ENCODE data around the gene CEACAM21. TPM values are rescaled to one million over a fixed set of nuclear protein-coding genes. Genes with fewer than 3 reads are reported as not detected.

The CEACAM21 gene
- total RNA-seq, 1 donor from 2014 or later = 12.0 TPM

GRCh38 chr19:41626877-41627276, 50.9 kb downstream of the CEACAM21 start, which contains the start of gene CEACAM4:
Gene CEACAM4 (minus strand): TSS chr19:41627074. CDS start chr19:41626963, 111 bp downstream.
- ChIA-PET POLR2A (no interaction called here), CTCF (no interaction called here)
- H3K27ac Mint-ChIP-seq = no peak within 1 kb of the TSS
- H3K4me3 Mint-ChIP-seq = no peak within 1 kb of the TSS
- H3K36me3 Mint-ChIP-seq (ENCODE audit: low read depth) = no peaks in the 10 kb centered on the region
- DNase-seq (no peak), ATAC-seq (ENCODE audit: low read depth) (no peak)
- TF ChIP-seq, protein P1, sequence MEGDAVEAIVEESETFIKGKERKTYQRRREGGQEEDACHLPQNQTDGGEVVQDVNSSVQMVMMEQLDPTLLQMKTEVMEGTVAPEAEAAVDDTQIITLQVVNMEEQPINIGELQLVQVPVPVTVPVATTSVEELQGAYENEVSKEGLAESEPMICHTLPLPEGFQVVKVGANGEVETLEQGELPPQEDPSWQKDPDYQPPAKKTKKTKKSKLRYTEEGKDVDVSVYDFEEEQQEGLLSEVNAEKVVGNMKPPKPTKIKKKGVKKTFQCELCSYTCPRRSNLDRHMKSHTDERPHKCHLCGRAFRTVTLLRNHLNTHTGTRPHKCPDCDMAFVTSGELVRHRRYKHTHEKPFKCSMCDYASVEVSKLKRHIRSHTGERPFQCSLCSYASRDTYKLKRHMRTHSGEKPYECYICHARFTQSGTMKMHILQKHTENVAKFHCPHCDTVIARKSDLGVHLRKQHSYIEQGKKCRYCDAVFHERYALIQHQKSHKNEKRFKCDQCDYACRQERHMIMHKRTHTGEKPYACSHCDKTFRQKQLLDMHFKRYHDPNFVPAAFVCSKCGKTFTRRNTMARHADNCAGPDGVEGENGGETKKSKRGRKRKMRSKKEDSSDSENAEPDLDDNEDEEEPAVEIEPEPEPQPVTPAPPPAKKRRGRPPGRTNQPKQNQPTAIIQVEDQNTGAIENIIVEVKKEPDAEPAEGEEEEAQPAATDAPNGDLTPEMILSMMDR (IDR thresholded peaks at IDR 0.05) = no peak
- peaks cover 10% of the 10 kb centered on the region for H3K27me3 Mint-ChIP-seq
- peaks cover 7% of the 10 kb centered on the region for H3K9me3 Mint-ChIP-seq
- no peaks in the 10 kb centered on the region for H3K4me1 Mint-ChIP-seq
- intact Hi-C loops (cut with micrococcal nuclease) = no loop called here

- TF ChIP-seq, protein P1 (IDR thresholded peaks at IDR 0.05) = no peak
- ATAC-seq (ENCODE audit: low read depth) = no peak
- CTCF ChIA-PET = no interaction called here
- Mint-ChIP-seq H3K9me3 (peaks cover 11% of the 10 kb centered on the region), H3K27me3 (peaks cover 14% of the 10 kb centered on the region), H3K4me3 (no peak overlapping the region), H3K27ac (no peak overlapping the region), H3K36me3 (ENCODE audit: low read depth) (no peaks in the 10 kb centered on the region), H3K4me1 (no peaks in the 10 kb centered on the region)
- POLR2A ChIA-PET = no interaction called here
- intact Hi-C loops (cut with micrococcal nuclease) = no loop called here
- no peak for DNase-seq
These were observed 52.2 kb downstream of the CEACAM21 start for GRCh38 chr19:41627966-41628675.

Other genes with a start within 250 kb of the CEACAM21 start
- 80.7 and 88.5 TPM in 2 replicates for gene TGFB1, start 222.2 kb upstream of the CEACAM21 start, total RNA-seq
- 11.7 and 14.2 TPM in 2 replicates for gene B9D2, start 212.0 kb upstream of the CEACAM21 start, total RNA-seq
- gene TMEM91, start 199.6 kb upstream of the CEACAM21 start, total RNA-seq = 3.7 and 4.6 TPM in 2 replicates
- gene EXOSC5, start 178.8 kb upstream of the CEACAM21 start, total RNA-seq = 30.1 and 31.6 TPM in 2 replicates
- 22.2 and 25.2 TPM in 2 replicates for gene BCKDHA, start 178.3 kb upstream of the CEACAM21 start, total RNA-seq
- gene B3GNT8, start 148.8 kb upstream of the CEACAM21 start, total RNA-seq = 0.10 and 0.24 TPM in 2 replicates
- 38.2 and 45.7 TPM in 2 replicates for gene DMAC2, start 136.3 kb upstream of the CEACAM21 start, total RNA-seq
- not detected in 2 replicates for gene ERICH4, start 133.0 kb upstream of the CEACAM21 start, total RNA-seq
- not detected in 2 replicates for gene CEACAM4, start 50.9 kb downstream of the CEACAM21 start, total RNA-seq
- not detected in 2 replicates for gene CEACAM7, start 112.1 kb downstream of the CEACAM21 start, total RNA-seq
- gene CEACAM5, start 132.5 kb downstream of the CEACAM21 start, total RNA-seq = not detected in 2 replicates
- gene CEACAM6, start 179.4 kb downstream of the CEACAM21 start, total RNA-seq = not detected in 2 replicates
- gene CEACAM3, start 220.4 kb downstream of the CEACAM21 start, total RNA-seq = not detected in 2 replicates

Data from activated B cell treated with CpG ODN at 0.5 μM for 24 hours (primary cell).